ENCODE results near the gene FHOD1.

FHOD1 gene

GRCh38 chr16:67206838-67207248, 40.4 kb downstream of the FHOD1 start:
- TF ChIP-seq GABPA (IDR thresholded peaks at IDR 0.05; ENCODE audit: low read depth): no peak
- no peak for TF ChIP-seq SPI1 (IDR thresholded peaks at IDR 0.05; ENCODE audit: borderline replicate concordance, low read depth)
- TF ChIP-seq POLR2AphosphoS5 (IDR thresholded peaks at IDR 0.05; ENCODE audit: low read depth): no peak
- no peak for TF ChIP-seq REST (IDR thresholded peaks at IDR 0.05; ENCODE audit: insufficient replicate concordance, low read depth)
- no peak for TF ChIP-seq CTCF (IDR thresholded peaks at IDR 0.05; ENCODE audit: insufficient read depth, low read length)
- Histone ChIP-seq H3K27ac (replicated peaks) (no peak overlapping the region), H3K27me3 (ENCODE audit: insufficient read depth, poor library complexity, severe bottlenecking) (no peaks in the 10 kb centered on the region), H3K4me3 (replicated peaks; ENCODE audit: insufficient read depth, low read length) (no peak overlapping the region)
- no peak for DNase-seq (ENCODE audit: low read depth in 1 of 2, low spot score in 1 of 2)

- TF ChIP-seq GABPA (IDR thresholded peaks at IDR 0.05; ENCODE audit: low read depth) (no peak), REST (IDR thresholded peaks at IDR 0.05; ENCODE audit: insufficient replicate concordance, low read depth) (no peak), CTCF (IDR thresholded peaks at IDR 0.05; ENCODE audit: insufficient read depth, low read length) (no peak), SPI1 (IDR thresholded peaks at IDR 0.05; ENCODE audit: borderline replicate concordance, low read depth) (no peak), POLR2AphosphoS5 (IDR thresholded peaks at IDR 0.05; ENCODE audit: low read depth) (no peak)
- no peak for DNase-seq (ENCODE audit: low read depth in 1 of 2, low spot score in 1 of 2)
- Histone ChIP-seq H3K27ac (replicated peaks) (no peak overlapping the region), H3K4me3 (replicated peaks; ENCODE audit: insufficient read depth, low read length) (no peak overlapping the region), H3K27me3 (ENCODE audit: insufficient read depth, poor library complexity, severe bottlenecking) (no peaks in the 10 kb centered on the region)
These were observed 41.0 kb downstream of the FHOD1 start for GRCh38 chr16:67206129-67206837.

- TF ChIP-seq REST (IDR thresholded peaks at IDR 0.05; ENCODE audit: insufficient replicate concordance, low read depth) (no peak), CTCF (IDR thresholded peaks at IDR 0.05; ENCODE audit: insufficient read depth, low read length) (no peak), POLR2AphosphoS5 (IDR thresholded peaks at IDR 0.05; ENCODE audit: low read depth) (no peak), SPI1 (IDR thresholded peaks at IDR 0.05; ENCODE audit: borderline replicate concordance, low read depth) (no peak), GABPA (IDR thresholded peaks at IDR 0.05; ENCODE audit: low read depth) (no peak)
- DNase-seq (ENCODE audit: low read depth in 1 of 2, low spot score in 1 of 2): no peak
- no peak overlapping the region for H3K4me3 ChIP-seq (replicated peaks; ENCODE audit: insufficient read depth, low read length)
- no peak overlapping the region for H3K27ac ChIP-seq (replicated peaks)
- H3K27me3 ChIP-seq (ENCODE audit: insufficient read depth, poor library complexity, severe bottlenecking): no peaks in the 10 kb centered on the region
These were observed 43.2 kb downstream of the FHOD1 start for GRCh38 chr16:67204076-67204475.

Measured in HL-60 (cell line).